Smooth muscle cell (in vitro differentiated cells): ENCODE data around the gene ANKS1A. TPM values are rescaled to one million over a fixed set of nuclear protein-coding genes. Genes with fewer than 3 reads are reported as not detected.

Source experiments
- DNase-seq: peaks from one replicate; lab custom pipeline; 2025; ENCODE audit not compliant: unreplicated experiment; lab: John Stamatoyannopoulos, UW
- H2AFZ ChIP-seq: fragments of 200-600 bp; sonication (generic); 2 replicates; pipeline ENCODE4 v1.6.0; 2016; ENCODE audit warnings: antibody characterized with exemption, low read depth, mild to moderate bottlenecking
- H3F3A ChIP-seq: fragments of 200-600 bp; sonication (generic); 2 replicates; pipeline ENCODE4 v1.6.0; 2017; ENCODE audit warnings: antibody characterized with exemption, low read depth
- H3K27ac ChIP-seq: fragments of 200-600 bp; sonication (generic); 2 replicates; pipeline ENCODE4 v1.5.1; 2016; ENCODE audit warnings: low read depth, mild to moderate bottlenecking
- H3K27me3 ChIP-seq: fragments of 200-600 bp; sonication (generic); 2 replicates; pipeline ENCODE4 v1.6.1; 2016; ENCODE audit warnings: low read depth, mild to moderate bottlenecking
- H3K36me3 ChIP-seq: fragments of 200-600 bp; sonication (generic); 2 replicates; pipeline ENCODE4 v1.5.1; 2016; ENCODE audit warnings: low read depth
- H3K4me1 ChIP-seq: fragments of 200-600 bp; sonication (generic); 2 replicates; pipeline ENCODE4 v1.5.1; 2016; ENCODE audit warnings: low read depth
- H3K4me2 ChIP-seq: fragments of 200-600 bp; sonication (generic); 2 replicates; pipeline ENCODE4 v1.6.0; 2016; ENCODE audit warnings: mild to moderate bottlenecking
- H3K4me3 ChIP-seq: fragments of 200-600 bp; sonication (generic); 2 replicates; pipeline ENCODE4 v1.5.1; 2016; ENCODE audit warnings: mild to moderate bottlenecking
- H3K79me2 ChIP-seq: fragments of 200-600 bp; sonication (generic); 2 replicates; pipeline ENCODE4 v1.6.0; 2016; ENCODE audit warnings: low read depth, mild to moderate bottlenecking
- H3K9ac ChIP-seq: fragments of 200-600 bp; sonication (generic); 2 replicates; pipeline ENCODE4 v1.6.0; 2016; ENCODE audit warnings: low read depth
- H3K9me3 ChIP-seq: fragments of 200-600 bp; sonication (generic); replicated peaks from 2 replicates; pipeline ENCODE4 v1.5.1; 2016; ENCODE audit warnings: low read depth
- H4K20me1 ChIP-seq: fragments of 200-600 bp; sonication (generic); 2 replicates; pipeline ENCODE4 v1.6.0; 2016; ENCODE audit warnings: low read depth
- WGBS: methylation state at CpG from one replicate; pipeline ENCODE4 v1.1.7; 2016; ENCODE audit warnings: low lambda C conversion rate; 5-methylcytosine and 5-hydroxymethylcytosine counted together
- polyA plus RNA-seq: library from polyadenylated mRNA; unstranded; fragments of >200 nt; fragmentation: Nextera tagmentation; extraction: Ambion mirVana; gene quantifications from 2 replicates; pipeline ENCODE4 v1.2.1, GENCODE V29; 2016
- total RNA-seq: library from RNA; depleted of rRNA; stranded (reverse); fragments of >200 nt; gene quantifications from 2 replicates; pipeline ENCODE4 v1.2.3, GENCODE V29; 2014
- TF ChIP-seq, protein P1 (sequence below): fragments of 200-600 bp; sonication (generic); IDR thresholded peaks from 2 replicates; pipeline ENCODE4 v1.5.1; 2017; ENCODE audit warnings: borderline replicate concordance, mild to moderate bottlenecking, antibody characterized with exemption; ENCODE audit not compliant: insufficient read depth, poor library complexity, severe bottlenecking

Gene ANKS1A
- total and polyA plus RNA-seq, 2 experiments from 2014 or later = 28.9 to 39.2 TPM

DNA sequence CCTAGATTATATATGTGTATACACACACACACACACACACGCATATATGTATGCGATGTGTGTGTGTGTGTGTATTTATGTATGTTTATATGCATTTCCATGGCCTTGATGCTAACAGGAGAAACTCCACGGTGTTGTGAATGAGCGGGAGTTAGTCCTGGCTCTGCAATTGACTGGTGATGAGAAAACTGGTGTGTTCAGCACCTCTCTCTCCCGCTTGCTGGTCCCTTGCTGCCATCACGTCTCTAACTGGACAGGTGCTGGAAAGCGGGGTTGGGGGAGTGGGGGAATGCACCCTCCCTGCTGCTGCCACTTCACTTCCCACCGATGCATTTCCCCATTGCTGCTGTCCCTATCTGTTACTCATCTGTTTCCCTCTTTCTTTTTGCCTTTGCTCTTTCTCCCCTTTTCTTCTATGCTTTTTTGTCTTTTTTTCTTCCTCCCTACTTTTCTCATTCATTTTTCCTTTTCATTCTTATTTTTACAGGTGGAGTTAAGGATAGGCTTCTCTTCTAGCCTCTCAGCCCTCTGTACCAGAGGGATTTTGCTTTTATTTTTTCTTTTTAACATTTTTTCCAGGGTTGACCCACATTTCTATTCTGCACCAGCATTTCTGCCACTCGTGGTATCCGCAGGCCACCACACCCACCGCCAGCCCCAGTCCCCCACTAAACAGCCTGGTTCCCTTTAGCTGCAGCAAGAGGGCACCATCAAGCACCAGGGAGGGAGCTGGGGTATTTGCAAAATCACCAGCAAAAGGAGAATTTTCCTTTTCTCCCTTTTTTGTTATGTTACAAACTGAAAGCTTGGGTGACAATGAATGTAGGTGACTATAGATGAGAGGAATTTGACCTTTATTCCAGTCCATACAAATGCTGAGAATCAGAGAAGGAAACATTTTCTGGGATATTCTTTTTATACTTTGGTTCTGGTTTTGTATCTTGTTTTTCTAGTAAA, 136.5 kb downstream of the ANKS1A start:
- peak overlapping the region; percentile 70 for H3K27ac ChIP-seq
- H4K20me1 ChIP-seq = peaks cover 42% of the 10 kb centered on the region
- peak overlapping the region; percentile 33 for H3K4me2 ChIP-seq
- H3K36me3 ChIP-seq = peaks cover 5% of the 10 kb centered on the region
- peaks cover 8% of the 10 kb centered on the region for H3F3A ChIP-seq
- no peaks in the 10 kb centered on the region for H3K9me3 ChIP-seq
- peaks cover 64% of the 10 kb centered on the region for H3K79me2 ChIP-seq
- no peak overlapping the region for H3K4me3 ChIP-seq
- peaks cover 31% of the 10 kb centered on the region for H3K4me1 ChIP-seq
- H3K9ac ChIP-seq = peak overlapping the region; percentile 3
- WGBS = 78% methylated on average over 11 of the region's 11 CpGs
- H2AFZ ChIP-seq = no peak overlapping the region
- no peaks in the 10 kb centered on the region for H3K27me3 ChIP-seq
- TF ChIP-seq, protein P1, sequence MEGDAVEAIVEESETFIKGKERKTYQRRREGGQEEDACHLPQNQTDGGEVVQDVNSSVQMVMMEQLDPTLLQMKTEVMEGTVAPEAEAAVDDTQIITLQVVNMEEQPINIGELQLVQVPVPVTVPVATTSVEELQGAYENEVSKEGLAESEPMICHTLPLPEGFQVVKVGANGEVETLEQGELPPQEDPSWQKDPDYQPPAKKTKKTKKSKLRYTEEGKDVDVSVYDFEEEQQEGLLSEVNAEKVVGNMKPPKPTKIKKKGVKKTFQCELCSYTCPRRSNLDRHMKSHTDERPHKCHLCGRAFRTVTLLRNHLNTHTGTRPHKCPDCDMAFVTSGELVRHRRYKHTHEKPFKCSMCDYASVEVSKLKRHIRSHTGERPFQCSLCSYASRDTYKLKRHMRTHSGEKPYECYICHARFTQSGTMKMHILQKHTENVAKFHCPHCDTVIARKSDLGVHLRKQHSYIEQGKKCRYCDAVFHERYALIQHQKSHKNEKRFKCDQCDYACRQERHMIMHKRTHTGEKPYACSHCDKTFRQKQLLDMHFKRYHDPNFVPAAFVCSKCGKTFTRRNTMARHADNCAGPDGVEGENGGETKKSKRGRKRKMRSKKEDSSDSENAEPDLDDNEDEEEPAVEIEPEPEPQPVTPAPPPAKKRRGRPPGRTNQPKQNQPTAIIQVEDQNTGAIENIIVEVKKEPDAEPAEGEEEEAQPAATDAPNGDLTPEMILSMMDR = no peak
- no peak for DNase-seq

DNA sequence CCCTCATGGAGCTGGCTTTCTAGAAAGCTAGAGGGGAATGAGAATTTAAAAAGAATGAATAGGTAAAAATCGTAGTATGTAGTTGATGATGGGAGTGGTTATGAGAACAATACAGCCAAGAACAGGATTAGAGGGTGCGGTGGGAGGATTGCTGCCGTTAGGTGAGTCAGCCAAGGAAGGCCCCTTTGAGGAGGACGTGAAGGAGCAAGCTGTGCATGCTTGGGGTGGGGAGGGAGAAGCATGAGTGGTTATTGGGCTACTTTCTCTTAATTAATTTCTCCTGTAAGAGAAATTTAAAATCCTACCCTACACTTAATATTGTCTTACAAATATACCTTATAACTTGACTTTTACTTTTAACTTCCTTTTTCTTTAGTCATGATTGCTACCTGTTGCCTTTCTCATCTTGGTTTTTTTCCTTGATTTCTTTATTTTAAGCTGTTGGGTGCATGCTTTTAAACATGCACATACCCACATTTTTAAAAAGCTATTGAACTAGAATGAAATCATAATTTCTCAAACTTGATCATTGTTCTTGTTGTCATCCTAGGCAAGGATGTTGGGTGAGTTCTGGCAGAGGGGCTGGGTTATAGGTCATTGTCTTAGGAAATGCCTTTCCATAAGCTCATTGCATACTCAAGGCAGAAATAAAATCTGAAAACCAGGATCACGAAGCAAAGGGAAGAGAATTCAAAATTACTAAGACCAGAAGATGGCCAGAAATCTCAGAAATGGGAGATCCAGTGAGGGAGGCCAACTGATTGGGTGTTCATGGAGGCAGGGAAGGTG, 137.6 kb downstream of the ANKS1A start:
- whole genome bisulfite sequencing = 64% methylated on average over 5 of the region's 5 CpGs
- TF ChIP-seq, protein P1 = no peak
- Histone ChIP-seq H3K9ac (no peak overlapping the region), H3K4me1 (peaks cover 31% of the 10 kb centered on the region), H3K36me3 (peaks cover 5% of the 10 kb centered on the region), H3F3A (peaks cover 10% of the 10 kb centered on the region), H3K27ac (peak overlapping the region; percentile 70), H3K4me3 (no peak overlapping the region), H3K79me2 (peaks cover 64% of the 10 kb centered on the region), H3K27me3 (no peaks in the 10 kb centered on the region), H3K9me3 (no peaks in the 10 kb centered on the region), H4K20me1 (peaks cover 40% of the 10 kb centered on the region), H3K4me2 (peak overlapping the region; percentile 33), H2AFZ (no peak overlapping the region)
- DNase-seq = no peak

DNA sequence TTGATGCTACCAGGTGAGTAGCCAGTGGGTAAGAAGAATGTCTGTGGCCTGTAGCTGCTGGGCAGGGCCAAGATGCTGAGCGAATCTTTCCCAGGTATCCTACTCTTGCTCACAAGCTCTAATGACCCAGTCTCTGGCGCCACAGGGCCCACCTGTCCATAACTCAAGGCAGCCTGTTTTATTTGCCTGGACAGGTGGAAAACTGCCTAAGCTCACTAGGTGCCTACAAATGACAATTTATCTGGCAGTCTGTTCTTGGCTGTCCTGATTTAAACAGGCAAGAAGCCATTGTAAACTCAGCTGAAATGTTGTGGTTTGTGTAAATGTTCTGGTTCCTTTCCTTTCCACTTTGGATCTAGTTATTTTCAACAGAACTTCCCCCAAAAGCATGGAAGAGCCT, 138.8 kb downstream of the ANKS1A start:
- H3K27ac ChIP-seq = peak overlapping the region; percentile 9
- no peak for DNase-seq
- no peak overlapping the region for H3K9ac ChIP-seq
- TF ChIP-seq, protein P1 = no peak
- H3K79me2 ChIP-seq = peaks cover 60% of the 10 kb centered on the region
- H3K4me2 ChIP-seq = no peak overlapping the region
- H3K27me3 ChIP-seq = no peaks in the 10 kb centered on the region
- H3F3A ChIP-seq = peaks cover 14% of the 10 kb centered on the region
- no peaks in the 10 kb centered on the region for H3K9me3 ChIP-seq
- WGBS = 87% methylated on average over 2 of the region's 2 CpGs
- H3K4me3 ChIP-seq = no peak overlapping the region
- no peak overlapping the region for H2AFZ ChIP-seq
- peaks cover under 1% of the 10 kb centered on the region for H3K36me3 ChIP-seq
- peaks cover 31% of the 10 kb centered on the region for H3K4me1 ChIP-seq
- H4K20me1 ChIP-seq = peaks cover 34% of the 10 kb centered on the region
